NB4 (cell line): ENCODE data around the gene WDR36.

Experiments used
- CTCF ChIP-seq: IDR thresholded peaks from one replicate; pipeline ENCODE4 v1.5.1; 2012; ENCODE audit warnings: low read depth, low read length
- POLR2A ChIP-seq: IDR thresholded peaks from 2 replicates; pipeline ENCODE4 v1.6.1; 2011; ENCODE audit warnings: mild to moderate bottlenecking; ENCODE audit not compliant: insufficient read length; ENCODE audit errors: extremely low read depth

- TF ChIP-seq CTCF (no peak), POLR2A (no peak)
Measured at GRCh38 chr5:111165058-111165457, 72.9 kb downstream of the WDR36 start.
